ENCODE results near the gene LRRIQ4.
A peak's percentile ranks its signal among the peaks of the same experiment; 100 is the strongest.

LRRIQ4 gene

DNA sequence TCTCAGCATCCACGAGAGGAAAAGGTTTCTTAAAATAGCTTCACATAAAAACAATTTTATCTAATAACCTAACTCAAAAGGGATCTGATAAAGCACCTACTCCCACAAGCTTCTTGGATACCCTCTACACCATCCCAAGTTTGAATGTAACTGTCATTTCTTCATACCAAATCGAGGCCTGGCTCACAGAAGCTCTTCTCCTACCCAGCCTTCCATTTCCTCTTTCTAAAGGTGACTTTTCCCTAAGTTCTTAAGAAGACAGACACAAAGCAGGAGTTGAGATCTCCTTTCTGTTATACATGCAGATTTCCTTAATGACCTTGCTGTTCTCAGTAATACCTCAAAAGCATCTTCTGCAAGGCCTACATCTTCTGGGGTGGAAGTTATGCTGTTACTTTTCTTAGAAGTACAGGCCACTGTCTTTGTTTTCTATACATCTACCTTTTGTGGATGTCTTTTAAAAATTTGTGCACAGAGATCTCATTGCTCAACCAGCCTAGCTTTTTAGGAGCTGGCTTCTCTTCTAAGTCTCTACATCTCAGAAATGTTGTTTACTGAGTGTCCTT, 3.4 kb upstream of the LRRIQ4 start (continued):
- TF ChIP-seq, protein P1, sequence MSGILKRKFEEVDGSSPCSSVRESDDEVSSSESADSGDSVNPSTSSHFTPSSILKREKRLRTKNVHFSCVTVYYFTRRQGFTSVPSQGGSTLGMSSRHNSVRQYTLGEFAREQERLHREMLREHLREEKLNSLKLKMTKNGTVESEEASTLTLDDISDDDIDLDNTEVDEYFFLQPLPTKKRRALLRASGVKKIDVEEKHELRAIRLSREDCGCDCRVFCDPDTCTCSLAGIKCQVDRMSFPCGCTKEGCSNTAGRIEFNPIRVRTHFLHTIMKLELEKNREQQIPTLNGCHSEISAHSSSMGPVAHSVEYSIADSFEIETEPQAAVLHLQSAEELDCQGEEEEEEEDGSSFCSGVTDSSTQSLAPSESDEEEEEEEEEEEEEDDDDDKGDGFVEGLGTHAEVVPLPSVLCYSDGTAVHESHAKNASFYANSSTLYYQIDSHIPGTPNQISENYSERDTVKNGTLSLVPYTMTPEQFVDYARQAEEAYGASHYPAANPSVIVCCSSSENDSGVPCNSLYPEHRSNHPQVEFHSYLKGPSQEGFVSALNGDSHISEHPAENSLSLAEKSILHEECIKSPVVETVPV (CRISPR knock-in tag; IDR thresholded peaks at IDR 0.05) = no peak
- no peak for TF ChIP-seq ZC3H10 (CRISPR knock-in tag; IDR thresholded peaks at IDR 0.05)

DNA sequence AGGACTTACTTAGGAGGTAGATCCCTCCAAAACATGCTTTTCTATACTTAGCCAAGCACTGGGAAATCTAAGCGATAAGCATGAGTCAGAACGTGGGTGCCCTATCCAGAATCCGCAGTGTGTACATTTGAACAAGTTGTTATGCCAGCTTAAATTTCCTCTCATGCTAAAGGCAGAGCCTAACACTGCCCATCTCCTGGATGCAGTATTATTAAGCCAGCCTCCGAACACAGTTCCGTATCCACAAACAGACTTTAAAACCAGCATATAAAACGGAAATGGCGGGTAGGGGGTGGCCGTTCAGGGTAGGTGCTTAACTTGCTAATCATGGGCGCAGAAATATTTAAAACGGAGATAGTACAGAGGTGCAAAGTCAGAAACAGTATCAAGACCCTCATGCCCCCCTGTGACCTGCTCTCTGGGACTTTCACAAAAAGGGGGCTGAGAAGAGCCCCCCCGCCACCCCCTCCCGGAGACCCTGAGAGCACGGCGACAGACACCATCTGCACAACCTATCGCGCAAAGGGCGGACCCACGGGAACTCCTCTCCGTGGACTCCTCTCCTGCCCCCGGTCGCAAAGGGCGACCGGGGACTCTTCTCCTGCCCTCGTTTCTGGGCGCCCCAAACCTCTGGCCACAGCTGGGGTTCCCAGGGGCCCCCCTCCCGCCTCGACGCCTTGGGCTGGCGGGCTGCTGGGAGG, 889 bp upstream of the LRRIQ4 start:
- ATAC-seq = peak; percentile 72
- TF ChIP-seq TCF4 (CRISPR knock-in tag; IDR thresholded peaks at IDR 0.05; ENCODE audit: borderline replicate concordance) (no peak), PPARA (CRISPR knock-in tag; IDR thresholded peaks at IDR 0.05; ENCODE audit: borderline replicate concordance) (no peak), BACH2 (CRISPR knock-in tag; IDR thresholded peaks at IDR 0.05; ENCODE audit: borderline replicate concordance) (no peak)
- TF ChIP-seq, protein P1 (CRISPR knock-in tag; IDR thresholded peaks at IDR 0.05) = no peak
- TF ChIP-seq, protein P2, sequence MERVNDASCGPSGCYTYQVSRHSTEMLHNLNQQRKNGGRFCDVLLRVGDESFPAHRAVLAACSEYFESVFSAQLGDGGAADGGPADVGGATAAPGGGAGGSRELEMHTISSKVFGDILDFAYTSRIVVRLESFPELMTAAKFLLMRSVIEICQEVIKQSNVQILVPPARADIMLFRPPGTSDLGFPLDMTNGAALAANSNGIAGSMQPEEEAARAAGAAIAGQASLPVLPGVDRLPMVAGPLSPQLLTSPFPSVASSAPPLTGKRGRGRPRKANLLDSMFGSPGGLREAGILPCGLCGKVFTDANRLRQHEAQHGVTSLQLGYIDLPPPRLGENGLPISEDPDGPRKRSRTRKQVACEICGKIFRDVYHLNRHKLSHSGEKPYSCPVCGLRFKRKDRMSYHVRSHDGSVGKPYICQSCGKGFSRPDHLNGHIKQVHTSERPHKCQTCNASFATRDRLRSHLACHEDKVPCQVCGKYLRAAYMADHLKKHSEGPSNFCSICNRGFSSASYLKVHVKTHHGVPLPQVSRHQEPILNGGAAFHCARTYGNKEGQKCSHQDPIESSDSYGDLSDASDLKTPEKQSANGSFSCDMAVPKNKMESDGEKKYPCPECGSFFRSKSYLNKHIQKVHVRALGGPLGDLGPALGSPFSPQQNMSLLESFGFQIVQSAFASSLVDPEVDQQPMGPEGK (CRISPR knock-in tag; IDR thresholded peaks at IDR 0.05; ENCODE audit: borderline replicate concordance) = peak; percentile 17; the same call in 1 of the 2 replicates

DNA sequence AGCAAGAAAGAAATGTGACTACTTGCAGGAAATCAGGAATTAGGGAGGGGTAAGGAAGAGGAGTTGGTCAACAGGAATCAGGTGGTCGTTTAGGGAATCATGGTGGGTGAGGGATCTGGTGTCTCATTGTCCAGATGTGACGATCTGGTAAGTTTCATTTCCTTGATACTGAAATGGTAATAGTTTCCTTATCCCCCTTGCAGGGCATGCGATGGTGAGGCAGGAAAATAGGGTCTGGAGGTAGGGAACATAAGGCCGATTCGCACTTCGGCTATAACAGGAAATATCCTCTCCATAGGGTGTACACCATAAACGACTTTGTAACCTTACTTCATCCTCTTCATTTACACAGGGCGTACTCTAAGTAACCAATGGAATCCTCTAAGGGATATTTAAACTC, 608 bp downstream of the LRRIQ4 start:
- TF ChIP-seq ARNTL (CRISPR knock-in tag; IDR thresholded peaks at IDR 0.05; ENCODE audit: borderline replicate concordance, low read depth) (no peak), ZNF70 (CRISPR knock-in tag; IDR thresholded peaks at IDR 0.05) (no peak), RARB (CRISPR knock-in tag; IDR thresholded peaks at IDR 0.05) (no peak), ZNF565 (CRISPR knock-in tag; conservative IDR thresholded peaks at IDR 0.05; ENCODE audit: low read depth) (no peak)

DNA sequence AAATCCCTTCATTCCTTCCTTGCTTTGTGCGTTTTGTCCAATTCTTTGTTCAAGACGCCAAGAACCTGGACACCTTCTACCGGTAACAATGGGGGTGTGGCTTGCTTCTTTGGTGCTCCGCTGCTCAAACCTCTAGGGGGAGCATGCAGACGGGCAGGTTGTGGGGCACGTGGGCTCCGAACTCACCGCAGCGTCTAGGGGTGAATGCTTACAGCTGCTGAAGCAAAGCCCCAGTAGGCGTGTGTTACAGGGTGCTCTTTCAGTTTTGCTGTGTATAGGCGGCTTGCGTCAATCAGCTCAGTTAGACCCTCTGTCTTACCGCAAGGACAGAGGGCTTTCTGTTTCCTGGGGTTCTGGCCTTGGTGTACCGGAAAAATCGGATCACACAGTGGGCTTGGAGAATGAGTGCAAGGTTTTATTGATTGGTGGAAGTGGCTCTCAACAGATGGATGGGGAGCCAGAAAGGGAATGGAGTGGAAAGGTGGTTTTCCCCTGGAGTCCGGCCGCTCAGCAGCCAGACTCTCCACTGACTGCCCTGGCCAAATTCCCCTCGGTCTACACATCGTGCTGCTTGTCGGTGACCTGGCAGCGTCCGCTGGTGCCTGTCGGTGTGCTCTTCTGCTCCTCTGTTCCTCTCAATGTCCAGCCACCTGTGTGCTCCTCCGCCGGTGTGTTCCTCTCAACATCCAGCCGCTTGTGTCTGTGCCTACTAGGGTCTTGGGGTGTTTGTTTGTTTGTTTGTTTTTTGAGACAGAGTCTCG, 1.3 kb downstream of the LRRIQ4 start:
- no peak for TF ChIP-seq ARNTL (CRISPR knock-in tag; IDR thresholded peaks at IDR 0.05; ENCODE audit: borderline replicate concordance, low read depth)
- no peak for ATAC-seq

More for the DNA sequence above, 608 bp downstream of the LRRIQ4 start:
- no peak for ATAC-seq

DNA sequence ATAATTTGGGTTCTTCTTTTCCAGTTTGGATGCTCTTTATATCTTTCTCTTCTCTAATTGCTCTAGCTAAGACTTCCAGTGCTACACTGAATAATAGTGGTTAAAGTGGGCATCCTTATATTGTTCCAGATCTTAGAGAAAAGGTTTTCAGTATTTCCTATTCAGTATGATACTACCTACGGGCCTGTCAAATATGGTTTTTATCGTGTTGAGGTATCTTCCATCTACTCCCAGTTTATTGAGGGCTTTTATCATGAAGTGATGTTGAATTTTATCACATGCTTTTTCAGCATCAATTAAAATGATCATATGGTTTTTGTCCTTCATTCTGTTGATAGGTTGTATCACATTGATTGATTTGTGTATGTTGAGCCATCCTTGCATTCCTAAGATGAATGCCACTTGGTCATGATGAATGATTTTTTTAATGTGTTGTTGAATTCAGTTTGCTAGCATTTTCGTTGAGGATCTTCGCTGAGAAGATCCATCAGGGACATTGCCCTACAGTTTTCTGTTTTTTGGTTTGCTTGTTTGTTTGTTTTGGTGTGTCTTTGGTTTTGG, 3.0 kb downstream of the LRRIQ4 start:
- TF ChIP-seq, protein P3, sequence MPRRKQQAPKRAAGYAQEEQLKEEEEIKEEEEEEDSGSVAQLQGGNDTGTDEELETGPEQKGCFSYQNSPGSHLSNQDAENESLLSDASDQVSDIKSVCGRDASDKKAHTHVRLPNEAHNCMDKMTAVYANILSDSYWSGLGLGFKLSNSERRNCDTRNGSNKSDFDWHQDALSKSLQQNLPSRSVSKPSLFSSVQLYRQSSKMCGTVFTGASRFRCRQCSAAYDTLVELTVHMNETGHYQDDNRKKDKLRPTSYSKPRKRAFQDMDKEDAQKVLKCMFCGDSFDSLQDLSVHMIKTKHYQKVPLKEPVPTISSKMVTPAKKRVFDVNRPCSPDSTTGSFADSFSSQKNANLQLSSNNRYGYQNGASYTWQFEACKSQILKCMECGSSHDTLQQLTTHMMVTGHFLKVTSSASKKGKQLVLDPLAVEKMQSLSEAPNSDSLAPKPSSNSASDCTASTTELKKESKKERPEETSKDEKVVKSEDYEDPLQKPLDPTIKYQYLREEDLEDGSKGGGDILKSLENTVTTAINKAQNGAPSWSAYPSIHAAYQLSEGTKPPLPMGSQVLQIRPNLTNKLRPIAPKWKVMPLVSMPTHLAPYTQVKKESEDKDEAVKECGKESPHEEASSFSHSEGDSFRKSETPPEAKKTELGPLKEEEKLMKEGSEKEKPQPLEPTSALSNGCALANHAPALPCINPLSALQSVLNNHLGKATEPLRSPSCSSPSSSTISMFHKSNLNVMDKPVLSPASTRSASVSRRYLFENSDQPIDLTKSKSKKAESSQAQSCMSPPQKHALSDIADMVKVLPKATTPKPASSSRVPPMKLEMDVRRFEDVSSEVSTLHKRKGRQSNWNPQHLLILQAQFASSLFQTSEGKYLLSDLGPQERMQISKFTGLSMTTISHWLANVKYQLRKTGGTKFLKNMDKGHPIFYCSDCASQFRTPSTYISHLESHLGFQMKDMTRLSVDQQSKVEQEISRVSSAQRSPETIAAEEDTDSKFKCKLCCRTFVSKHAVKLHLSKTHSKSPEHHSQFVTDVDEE (CRISPR knock-in tag; IDR thresholded peaks at IDR 0.05) = no peak
- TF ChIP-seq ARNTL (CRISPR knock-in tag; IDR thresholded peaks at IDR 0.05; ENCODE audit: borderline replicate concordance, low read depth) (no peak), ZNF70 (CRISPR knock-in tag; IDR thresholded peaks at IDR 0.05) (no peak), ISL1 (CRISPR knock-in tag; IDR thresholded peaks at IDR 0.05) (no peak), BACH2 (CRISPR knock-in tag; IDR thresholded peaks at IDR 0.05; ENCODE audit: borderline replicate concordance) (no peak), TOX (CRISPR knock-in tag; IDR thresholded peaks at IDR 0.05; ENCODE audit: borderline replicate concordance) (no peak), ZFP30 (CRISPR knock-in tag; IDR thresholded peaks at IDR 0.05) (no peak), ZNF8 (CRISPR knock-in tag; IDR thresholded peaks at IDR 0.05) (no peak), PPARA (CRISPR knock-in tag; IDR thresholded peaks at IDR 0.05; ENCODE audit: borderline replicate concordance) (no peak)
- ATAC-seq = no peak
